ENCODE measurements around the gene SH2D4B. TPM values are rescaled to one million over a fixed set of nuclear protein-coding genes. Genes with fewer than 3 reads are reported as not detected.

SH2D4B gene
- total RNA-seq, 1 experiment from 2014 or later = 0.24 TPM

DNA sequence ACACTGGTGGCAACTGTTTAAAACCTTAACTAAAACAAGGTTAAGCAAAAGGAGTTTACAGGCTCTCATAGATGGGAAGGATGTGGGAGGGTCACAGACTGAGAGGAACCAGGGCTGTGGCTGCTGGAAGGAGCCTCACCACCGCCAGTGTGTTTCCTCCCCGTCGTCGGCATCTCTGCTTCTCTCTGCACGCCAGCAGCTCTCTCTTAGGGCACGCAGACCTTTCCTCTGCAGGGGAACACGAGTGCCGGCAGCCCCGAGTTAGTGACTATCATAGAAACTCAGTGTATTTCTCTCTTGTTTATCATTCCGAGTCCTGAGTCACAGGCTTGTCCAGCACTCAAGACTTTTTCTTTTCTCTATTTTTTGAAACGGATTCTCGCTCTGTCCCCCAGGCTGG lies 8.1 kb upstream of the SH2D4B start:
- Histone ChIP-seq H3K9me3 (ENCODE audit: insufficient read depth, low read depth) (no peaks in the 10 kb centered on the region), H3K36me3 (ENCODE audit: low read depth) (no peaks in the 10 kb centered on the region), H3K4me1 (replicated peaks; ENCODE audit: insufficient read depth) (no peaks in the 10 kb centered on the region), H3K9me2 (ENCODE audit: insufficient read depth) (no peaks in the 10 kb centered on the region), H4K20me1 (ENCODE audit: insufficient read depth) (no peaks in the 10 kb centered on the region), H3K79me2 (ENCODE audit: low read depth) (no peaks in the 10 kb centered on the region), H3K27ac (no peak overlapping the region), H3K27me3 (ENCODE audit: insufficient read depth, low read depth) (no peaks in the 10 kb centered on the region), H3F3A (ENCODE audit: insufficient read depth, low read depth) (peaks cover 16% of the 10 kb centered on the region; the same call in 1 of the 2 replicates), H3K4me3 (no peak overlapping the region), H2AFZ (no peak overlapping the region), H3K4me2 (no peak overlapping the region)
- DNase-seq = no peak
- ChIA-PET POLR2A (ENCODE audit: unreplicated experiment) (no interaction called here), CTCF (interaction anchor here (0.8 kb wide), 1 partner anchor 15 kb away, joined by 3 read pairs; no protein-coding TSS in a partner anchor)
- intact Hi-C loops (cut with micrococcal nuclease; ENCODE audit: unreplicated experiment) = loop anchor here (1.0 to 10.0 kb wide), 5 partner anchors 23 to 395 kb away; no protein-coding TSS in a partner anchor
- no peak for TF ChIP-seq CTCF (conservative IDR thresholded peaks at IDR 0.05)
- TF ChIP-seq EZH2 (IDR thresholded peaks at IDR 0.05; ENCODE audit: low read depth) = no peak
- BruUV-seq (replicated peaks) = no TSS peak

- Histone ChIP-seq H3K27me3 (ENCODE audit: insufficient read depth, low read depth) (no peaks in the 10 kb centered on the region), H3K4me3 (no peak overlapping the region), H4K20me1 (ENCODE audit: insufficient read depth) (no peaks in the 10 kb centered on the region), H3K36me3 (ENCODE audit: low read depth) (no peaks in the 10 kb centered on the region), H3K9me2 (ENCODE audit: insufficient read depth) (no peaks in the 10 kb centered on the region), H3K4me2 (no peak overlapping the region), H2AFZ (no peak overlapping the region), H3K27ac (no peak overlapping the region), H3F3A (ENCODE audit: insufficient read depth, low read depth) (peaks cover 10% of the 10 kb centered on the region; the same call in 1 of the 2 replicates), H3K9me3 (ENCODE audit: insufficient read depth, low read depth) (no peaks in the 10 kb centered on the region), H3K4me1 (replicated peaks; ENCODE audit: insufficient read depth) (no peaks in the 10 kb centered on the region), H3K79me2 (ENCODE audit: low read depth) (no peaks in the 10 kb centered on the region)
- intact Hi-C loops (cut with micrococcal nuclease; ENCODE audit: unreplicated experiment) = loop anchor here (1.0 to 10.0 kb wide), 5 partner anchors 23 to 395 kb away; no protein-coding TSS in a partner anchor
- POLR2A ChIA-PET (ENCODE audit: unreplicated experiment) = no interaction called here
- CTCF ChIA-PET = no interaction called here
- TF ChIP-seq CTCF (conservative IDR thresholded peaks at IDR 0.05) = peak; percentile 75
- no peak for TF ChIP-seq EZH2 (IDR thresholded peaks at IDR 0.05; ENCODE audit: low read depth)
- peak; percentile 62 to 67 for DNase-seq
- no TSS peak for BruUV-seq (replicated peaks)
Observed at GRCh38 chr10:80530251-80530650, 7.5 kb upstream of the SH2D4B start.

DNA sequence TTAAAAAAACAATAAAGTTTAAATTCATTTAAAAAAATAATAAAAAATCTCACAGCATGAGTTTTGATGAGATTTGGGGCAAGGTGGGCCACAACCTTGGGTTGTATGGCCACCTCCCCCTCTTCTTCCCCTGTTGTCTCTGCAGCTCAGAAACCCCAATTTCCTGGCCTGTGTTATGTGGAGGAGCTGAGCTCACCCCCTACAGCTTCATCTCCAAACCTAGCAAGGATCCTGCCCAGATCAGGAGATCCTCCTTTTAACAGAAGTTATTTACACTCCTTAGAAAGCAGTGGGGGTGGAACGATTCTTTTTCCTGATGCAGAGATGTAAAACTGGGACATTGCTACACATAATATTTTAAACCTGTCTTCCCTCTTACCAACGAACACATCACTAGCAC lies 6.9 kb upstream of the SH2D4B start:
- Histone ChIP-seq H3K27ac (no peak overlapping the region), H3K9me3 (ENCODE audit: insufficient read depth, low read depth) (no peaks in the 10 kb centered on the region), H3K4me3 (no peak overlapping the region), H3K4me2 (no peak overlapping the region), H4K20me1 (ENCODE audit: insufficient read depth) (no peaks in the 10 kb centered on the region), H3K36me3 (ENCODE audit: low read depth) (no peaks in the 10 kb centered on the region), H2AFZ (no peak overlapping the region), H3K4me1 (replicated peaks; ENCODE audit: insufficient read depth) (0 out of 2 replicates have a peak, but pooled peaks cover 3% of the 10 kb centered on the region), H3K27me3 (ENCODE audit: insufficient read depth, low read depth) (no peaks in the 10 kb centered on the region), H3F3A (ENCODE audit: insufficient read depth, low read depth) (peaks cover 5% of the 10 kb centered on the region; the same call in 1 of the 2 replicates), H3K79me2 (ENCODE audit: low read depth) (no peaks in the 10 kb centered on the region), H3K9me2 (ENCODE audit: insufficient read depth) (no peaks in the 10 kb centered on the region)
- ChIA-PET POLR2A (ENCODE audit: unreplicated experiment) (no interaction called here), CTCF (no interaction called here)
- no peak for DNase-seq
- intact Hi-C loops (cut with micrococcal nuclease; ENCODE audit: unreplicated experiment) = loop anchor here (1.0 to 10.0 kb wide), 5 partner anchors 24 to 394 kb away; no protein-coding TSS in a partner anchor
- TF ChIP-seq EZH2 (IDR thresholded peaks at IDR 0.05; ENCODE audit: low read depth) (no peak), CTCF (conservative IDR thresholded peaks at IDR 0.05) (no peak)
- no TSS peak for BruUV-seq (replicated peaks)

Measured in PC-9 (cell line).